Gastroesophageal sphincter (tissue), 4 donors: Measurements from ENCODE around the gene ZBP1. TPM values are rescaled to one million over a fixed set of nuclear protein-coding genes. Genes with fewer than 3 reads are reported as not detected.

Experiments
- ATAC-seq: fragments of 150-250 bp; one replicate; pipeline ENCODE4 v1.9.1; 2016; ENCODE audit warnings: mild to moderate bottlenecking, moderate library complexity
- H3K27ac ChIP-seq, 4 donors: fragments of 200-600 bp; sonication (generic) in 3 of 4; 1 replicate in 3 of 4; 2 replicates in 1 of 4; pipeline ENCODE4 v1.5.1; 2016 to 2019
- H3K27me3 ChIP-seq: fragments of 200-600 bp; sonication (generic); one replicate; pipeline ENCODE4 v1.5.1; 2019
- H3K36me3 ChIP-seq, 2 donors: fragments of 200-600 bp; sonication (generic); one replicate each; pipeline ENCODE4 v1.5.1; 2019; ENCODE audit warnings: control low read depth in 1 of 2
- H3K4me1 ChIP-seq, 3 donors: fragments of 200-600 bp; sonication (generic); 1 replicate in 2 of 3; 2 replicates in 1 of 3; pipeline ENCODE4 v1.5.1; 2016 to 2019; ENCODE audit warnings: control low read depth in 2 of 3
- H3K4me3 ChIP-seq, 2 donors: fragments of 200-600 bp; sonication (generic); one replicate each; pipeline ENCODE4 v1.5.1; 2019; ENCODE audit warnings: mild to moderate bottlenecking in 1 of 2, moderate library complexity in 1 of 2
- H3K9me3 ChIP-seq, 3 donors: fragments of 200-600 bp; sonication (generic); one replicate each; pipeline ENCODE4 v1.5.1; 2017 to 2019; ENCODE audit warnings: control low read depth in 2 of 3
- CTCF ChIP-seq, 4 experiments: fragments of 200-600 bp in 2 of 4; fragments of 450-650 bp in 2 of 4; sonication (generic) in 1 of 4; IDR thresholded peaks; one replicate each; pipeline ENCODE4 v1.5.1; 2017 to 2019; ENCODE audit warnings: antibody characterized with exemption in 4 of 4, mild to moderate bottlenecking in 2 of 4, moderate library complexity in 2 of 4
- EP300 ChIP-seq: sonication (generic); formaldehyde crosslinking; IDR thresholded peaks from one replicate; pipeline ENCODE4 v1.6.1; 2017; ENCODE audit warnings: antibody characterized with exemption, mild to moderate bottlenecking
- POLR2A ChIP-seq, 2 donors: fragments of 450-650 bp; IDR thresholded peaks; one replicate each; pipeline ENCODE4 v1.6.1; 2017; ENCODE audit warnings: antibody characterized with exemption in 2 of 2, mild to moderate bottlenecking in 2 of 2, moderate library complexity in 1 of 2
- POLR2AphosphoS5 ChIP-seq: sonication (generic); formaldehyde crosslinking; IDR thresholded peaks from one replicate; pipeline ENCODE4 v1.6.1; 2017; ENCODE audit warnings: antibody characterized with exemption
- WGBS, 2 donors: methylation state at CpG; one replicate each; pipeline ENCODE4 v1.1.5; 2018; ENCODE audit warnings: low coverage in 1 of 2; 5-methylcytosine and 5-hydroxymethylcytosine counted together
- total RNA-seq, 4 donors: library from RNA; depleted of rRNA; stranded (reverse); fragments of >200 nt; gene quantifications; one replicate each; pipeline ENCODE4 v1.1.0, GENCODE V29; 2016

Gene ZBP1
- total RNA-seq, 4 donors from 2014 or later = 0.08 to 0.32 TPM; not detected in 2

GRCh38 chr20:57654998-57655808 lies 35.0 kb upstream of the ZBP1 start:
- peaks cover 0 to 22% (median 0%) of the 10 kb centered on the region in 3 donors for H3K4me1 ChIP-seq
- H3K4me3 ChIP-seq = no peak overlapping the region
- H3K36me3 ChIP-seq = peaks cover 0 to 73% of the 10 kb centered on the region in 2 donors
- H3K9me3 ChIP-seq = no peaks in the 10 kb centered on the region
- ATAC-seq = no peak
- no peaks in the 10 kb centered on the region for H3K27me3 ChIP-seq
- WGBS, 2 donors = 82% methylated on average over 9 of the region's 22 CpGs; no CpG with 5 or more reads in 1 of the 2 donors
- peak overlapping the region in 1 of 4 donors; percentile 33 for H3K27ac ChIP-seq
- TF ChIP-seq POLR2A (IDR thresholded peaks at IDR 0.05) (no peak), CTCF (IDR thresholded peaks at IDR 0.05) (no peak), EP300 (no peak), POLR2AphosphoS5 (no peak)

- 23% methylated on average over 8 of the region's 12 CpGs; no CpG with 5 or more reads in 1 of the 2 donors for WGBS, 2 donors
- Histone ChIP-seq H3K27me3 (no peaks in the 10 kb centered on the region), H3K9me3 (no peaks in the 10 kb centered on the region), H3K36me3 (peaks cover 0 to 76% of the 10 kb centered on the region in 2 donors), H3K4me3 (no peak overlapping the region), H3K4me1 (peaks cover 0 to 22% (median 0%) of the 10 kb centered on the region in 3 donors), H3K27ac (peak overlapping the region in 1 of 4 donors; percentile 33)
- TF ChIP-seq POLR2AphosphoS5 (no peak), CTCF (IDR thresholded peaks at IDR 0.05) (peak in 3 of 4 experiments; percentile 90 to 95 (median 93)), POLR2A (IDR thresholded peaks at IDR 0.05) (no peak), EP300 (no peak)
- peak; percentile 72 for ATAC-seq
Observed at GRCh38 chr20:57654363-57654997, 34.3 kb upstream of the ZBP1 start.

GRCh38 chr20:57653910-57654309 lies 33.7 kb upstream of the ZBP1 start:
- ATAC-seq = no peak
- peaks cover 0 to 76% of the 10 kb centered on the region in 2 donors for H3K36me3 ChIP-seq
- peaks cover 0 to 22% (median 0%) of the 10 kb centered on the region in 3 donors for H3K4me1 ChIP-seq
- H3K27ac ChIP-seq = no peak overlapping the region
- no peak overlapping the region for H3K4me3 ChIP-seq
- TF ChIP-seq CTCF (IDR thresholded peaks at IDR 0.05) = no peak
- no peaks in the 10 kb centered on the region for H3K27me3 ChIP-seq
- 29 to 30% methylated on average over 1 to 3 of the region's 5 CpGs for WGBS, 2 donors
- H3K9me3 ChIP-seq = no peaks in the 10 kb centered on the region

- Histone ChIP-seq H3K36me3 (peaks cover 0 to 72% of the 10 kb centered on the region in 2 donors), H3K4me3 (no peak overlapping the region), H3K27ac (no peak overlapping the region), H3K9me3 (no peaks in the 10 kb centered on the region), H3K27me3 (no peaks in the 10 kb centered on the region), H3K4me1 (peaks cover 0 to 22% (median 0%) of the 10 kb centered on the region in 3 donors)
- WGBS, 2 donors = 75% methylated on average over 4 of the region's 8 CpGs; no CpG with 5 or more reads in 1 of the 2 donors
- no peak for ATAC-seq
- TF ChIP-seq CTCF (IDR thresholded peaks at IDR 0.05) = no peak
- no peak for TF ChIP-seq POLR2A (IDR thresholded peaks at IDR 0.05)
- TF ChIP-seq EP300 = no peak
- TF ChIP-seq POLR2AphosphoS5 = no peak
Observed at GRCh38 chr20:57653546-57653900, 33.3 kb upstream of the ZBP1 start.
